ENCODE data around the gene KBTBD6.
"Not testable (repeated sequence)": the region's sequence is repeated elsewhere in the genome, so short reads cannot be mapped to it uniquely, and the experiment has no call there.

KBTBD6 gene

GRCh38 chr13:41107104-41107571 lies 25.5 kb downstream of the KBTBD6 start:
- H3K36me3 ChIP-seq (ENCODE audit: control insufficient read depth, insufficient read depth, low read length), result no peaks in the 10 kb centered on the region
- no peak for DNase-seq (ENCODE audit: extremely low read depth, insufficient read length)

GRCh38 chr13:41099986-41100385 lies 32.6 kb downstream of the KBTBD6 start:
- H3K36me3 ChIP-seq (ENCODE audit: control insufficient read depth, insufficient read depth, low read length), result no peaks in the 10 kb centered on the region
- H3K4me3 ChIP-seq (replicated peaks; ENCODE audit: low read depth, low read length), result no peak overlapping the region
- TF ChIP-seq, protein P1, sequence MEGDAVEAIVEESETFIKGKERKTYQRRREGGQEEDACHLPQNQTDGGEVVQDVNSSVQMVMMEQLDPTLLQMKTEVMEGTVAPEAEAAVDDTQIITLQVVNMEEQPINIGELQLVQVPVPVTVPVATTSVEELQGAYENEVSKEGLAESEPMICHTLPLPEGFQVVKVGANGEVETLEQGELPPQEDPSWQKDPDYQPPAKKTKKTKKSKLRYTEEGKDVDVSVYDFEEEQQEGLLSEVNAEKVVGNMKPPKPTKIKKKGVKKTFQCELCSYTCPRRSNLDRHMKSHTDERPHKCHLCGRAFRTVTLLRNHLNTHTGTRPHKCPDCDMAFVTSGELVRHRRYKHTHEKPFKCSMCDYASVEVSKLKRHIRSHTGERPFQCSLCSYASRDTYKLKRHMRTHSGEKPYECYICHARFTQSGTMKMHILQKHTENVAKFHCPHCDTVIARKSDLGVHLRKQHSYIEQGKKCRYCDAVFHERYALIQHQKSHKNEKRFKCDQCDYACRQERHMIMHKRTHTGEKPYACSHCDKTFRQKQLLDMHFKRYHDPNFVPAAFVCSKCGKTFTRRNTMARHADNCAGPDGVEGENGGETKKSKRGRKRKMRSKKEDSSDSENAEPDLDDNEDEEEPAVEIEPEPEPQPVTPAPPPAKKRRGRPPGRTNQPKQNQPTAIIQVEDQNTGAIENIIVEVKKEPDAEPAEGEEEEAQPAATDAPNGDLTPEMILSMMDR (IDR thresholded peaks at IDR 0.05; ENCODE audit: insufficient read depth, low read length, poor library complexity, severe bottlenecking), result no peak
- DNase-seq (ENCODE audit: extremely low read depth, insufficient read length), result no peak
- no peaks in the 10 kb centered on the region for H3K27me3 ChIP-seq (replicated peaks; ENCODE audit: control insufficient read depth, insufficient read depth, low read length)

More at GRCh38 chr13:41107104-41107571, 25.5 kb downstream of the KBTBD6 start:
- TF ChIP-seq, protein P1 (IDR thresholded peaks at IDR 0.05; ENCODE audit: insufficient read depth, low read length, poor library complexity, severe bottlenecking), result no peak
- no peak overlapping the region for H3K4me3 ChIP-seq (replicated peaks; ENCODE audit: low read depth, low read length)
- no peaks in the 10 kb centered on the region for H3K27me3 ChIP-seq (replicated peaks; ENCODE audit: control insufficient read depth, insufficient read depth, low read length)

GRCh38 chr13:41098761-41099160 lies 33.8 kb downstream of the KBTBD6 start:
- no peak for DNase-seq (ENCODE audit: extremely low read depth, insufficient read length)
- TF ChIP-seq, protein P1 (IDR thresholded peaks at IDR 0.05; ENCODE audit: insufficient read depth, low read length, poor library complexity, severe bottlenecking), result no peak
- no peaks in the 10 kb centered on the region for H3K27me3 ChIP-seq (replicated peaks; ENCODE audit: control insufficient read depth, insufficient read depth, low read length)
- H3K4me3 ChIP-seq (replicated peaks; ENCODE audit: low read depth, low read length), result no peak overlapping the region
- no peaks in the 10 kb centered on the region for H3K36me3 ChIP-seq (ENCODE audit: control insufficient read depth, insufficient read depth, low read length)

GRCh38 chr13:41095681-41096080 lies 36.9 kb downstream of the KBTBD6 start:
- DNase-seq (ENCODE audit: extremely low read depth, insufficient read length); H3K36me3 ChIP-seq (ENCODE audit: control insufficient read depth, insufficient read depth, low read length); H3K27me3 ChIP-seq (replicated peaks; ENCODE audit: control insufficient read depth, insufficient read depth, low read length); H3K4me3 ChIP-seq (replicated peaks; ENCODE audit: low read depth, low read length): not testable (repeated sequence)

GRCh38 chr13:41085961-41086585 lies 46.5 kb downstream of the KBTBD6 start:
- peaks cover 3% of the 10 kb centered on the region for H3K36me3 ChIP-seq (ENCODE audit: control insufficient read depth, insufficient read depth, low read length)
- no peak for DNase-seq (ENCODE audit: extremely low read depth, insufficient read length)
- no peaks in the 10 kb centered on the region for H3K27me3 ChIP-seq (replicated peaks; ENCODE audit: control insufficient read depth, insufficient read depth, low read length)
- H3K4me3 ChIP-seq (replicated peaks; ENCODE audit: low read depth, low read length), result no peak overlapping the region
- TF ChIP-seq, protein P1 (IDR thresholded peaks at IDR 0.05; ENCODE audit: insufficient read depth, low read length, poor library complexity, severe bottlenecking), result no peak

GRCh38 chr13:41079725-41080124 lies 52.9 kb downstream of the KBTBD6 start:
- H3K36me3 ChIP-seq (ENCODE audit: control insufficient read depth, insufficient read depth, low read length), result peaks cover 7% of the 10 kb centered on the region
- H3K27me3 ChIP-seq (replicated peaks; ENCODE audit: control insufficient read depth, insufficient read depth, low read length), result no peaks in the 10 kb centered on the region
- no peak overlapping the region for H3K4me3 ChIP-seq (replicated peaks; ENCODE audit: low read depth, low read length)
- TF ChIP-seq, protein P1 (IDR thresholded peaks at IDR 0.05; ENCODE audit: insufficient read depth, low read length, poor library complexity, severe bottlenecking), result no peak
- no peak for DNase-seq (ENCODE audit: extremely low read depth, insufficient read length)

All from GM06990 (cell line).